Karpas-422 (cell line): ENCODE data around the gene FSTL3. TPM values are rescaled to one million over a fixed set of nuclear protein-coding genes. Genes with fewer than 3 reads are reported as not detected.
"Not testable (repeated sequence)": the region's sequence is repeated elsewhere in the genome, so short reads cannot be mapped to it uniquely, and the experiment has no call there.

Experiments used
- DNase-seq: peaks from one replicate; pipeline ENCODE4 v3.0.0-alpha.2; 2015
- H2AFZ ChIP-seq: fragments of 200-600 bp; sonication (generic); 2 replicates; pipeline ENCODE4 v1.6.1; 2014; ENCODE audit warnings: antibody characterized with exemption, low read length, mixed read lengths
- H3K27ac ChIP-seq: fragments of 200-600 bp; sonication (generic); 2 replicates; pipeline ENCODE4 v1.5.1; 2014; ENCODE audit warnings: mild to moderate bottlenecking, low read length, moderate library complexity
- H3K27me3 ChIP-seq: fragments of 200-600 bp; sonication (generic); 2 replicates; pipeline ENCODE4 v1.6.1; 2014; ENCODE audit warnings: low read length, mixed read lengths
- H3K36me3 ChIP-seq: fragments of 200-600 bp; sonication (generic); 2 replicates; pipeline ENCODE4 v1.6.1; 2014; ENCODE audit warnings: low read length, mixed read lengths; ENCODE audit not compliant: insufficient read depth
- H3K4me1 ChIP-seq: fragments of 200-600 bp; sonication (generic); 2 replicates; pipeline ENCODE4 v1.6.1; 2014; ENCODE audit warnings: mild to moderate bottlenecking, low read length, mixed read lengths
- H3K4me2 ChIP-seq: fragments of 200-600 bp; sonication (generic); 2 replicates; pipeline ENCODE4 v1.6.1; 2014; ENCODE audit warnings: low read length, low read depth, mild to moderate bottlenecking; ENCODE audit not compliant: poor library complexity, severe bottlenecking
- H3K4me3 ChIP-seq: fragments of 200-600 bp; sonication (generic); 2 replicates; pipeline ENCODE4 v1.5.1; 2014; ENCODE audit warnings: mild to moderate bottlenecking, antibody characterized with exemption, low read length, mixed read lengths
- H3K79me2 ChIP-seq: fragments of 200-600 bp; sonication (generic); 2 replicates; pipeline ENCODE4 v1.6.1; 2014; ENCODE audit warnings: mild to moderate bottlenecking, low read length, mixed read lengths
- H3K9ac ChIP-seq: fragments of 200-600 bp; sonication (generic); 2 replicates; pipeline ENCODE4 v1.6.0; 2014; ENCODE audit warnings: low read length
- H3K9me2 ChIP-seq: fragments of 200-600 bp; sonication (generic), shearing (Covaris generic); replicated peaks from 2 replicates; pipeline ENCODE4 v1.6.0; 2014; ENCODE audit warnings: mild to moderate bottlenecking, low read length, moderate library complexity; ENCODE audit not compliant: insufficient read depth
- H3K9me3 ChIP-seq: fragments of 300-700, 200-600 bp; sonication (generic); 2 replicates; pipeline ENCODE4 v1.6.1; 2014; ENCODE audit warnings: low read length, mixed read lengths
- H4K20me1 ChIP-seq: fragments of 200-600 bp; sonication (generic); 2 replicates; pipeline ENCODE4 v1.6.1; 2014; ENCODE audit warnings: mild to moderate bottlenecking, antibody characterized with exemption, low read length, low read depth; ENCODE audit not compliant: insufficient read depth
- total RNA-seq: library from RNA; depleted of rRNA; stranded (reverse); fragments of >200 nt; shearing (Covaris generic); gene quantifications from 2 replicates; pipeline ENCODE4 v1.2.3, GENCODE V29; 2014; ENCODE audit warnings: low replicate concordance

The FSTL3 gene
- total RNA-seq, 1 experiment from 2014 or later = 2.3 TPM

- no peaks in the 10 kb centered on the region for H3K4me1 ChIP-seq
- no peak overlapping the region for H3K4me2 ChIP-seq
- H3K9me3 ChIP-seq = no peaks in the 10 kb centered on the region
- no peak overlapping the region for H3K9ac ChIP-seq
- no peak overlapping the region for H2AFZ ChIP-seq
- no peak overlapping the region for H3K27ac ChIP-seq
- H3K79me2 ChIP-seq = no peaks in the 10 kb centered on the region
- H3K27me3 ChIP-seq = no peaks in the 10 kb centered on the region
- no peaks in the 10 kb centered on the region for H3K36me3 ChIP-seq
- H4K20me1 ChIP-seq = no peaks in the 10 kb centered on the region
- no peak for DNase-seq
- no peak overlapping the region for H3K4me3 ChIP-seq
- no peaks in the 10 kb centered on the region for H3K9me2 ChIP-seq
Observed at GRCh38 chr19:725461-726089, 49.4 kb downstream of the FSTL3 start.

GRCh38 chr19:726993-727956 lies 51.1 kb downstream of the FSTL3 start:
- Histone ChIP-seq H2AFZ (no peak overlapping the region), H3K9me3 (no peaks in the 10 kb centered on the region), H3K4me3 (no peak overlapping the region), H4K20me1 (no peaks in the 10 kb centered on the region), H3K9ac (no peak overlapping the region), H3K4me2 (no peak overlapping the region), H3K27me3 (no peaks in the 10 kb centered on the region), H3K27ac (no peak overlapping the region), H3K79me2 (no peaks in the 10 kb centered on the region), H3K4me1 (no peaks in the 10 kb centered on the region), H3K36me3 (no peaks in the 10 kb centered on the region), H3K9me2 (no peaks in the 10 kb centered on the region)
- DNase-seq = no peak

- Histone ChIP-seq H3K9ac (no peak overlapping the region), H3K79me2 (no peaks in the 10 kb centered on the region), H3K36me3 (no peaks in the 10 kb centered on the region), H3K4me3 (no peak overlapping the region), H3K9me3 (no peaks in the 10 kb centered on the region), H4K20me1 (no peaks in the 10 kb centered on the region), H3K4me1 (no peaks in the 10 kb centered on the region), H3K27me3 (no peaks in the 10 kb centered on the region), H3K9me2 (no peaks in the 10 kb centered on the region), H2AFZ (no peak overlapping the region), H3K4me2 (no peak overlapping the region), H3K27ac (no peak overlapping the region)
- no peak for DNase-seq
Observed at GRCh38 chr19:728011-728410, 51.8 kb downstream of the FSTL3 start.

GRCh38 chr19:729564-729963 lies 53.4 kb downstream of the FSTL3 start:
- not testable (repeated sequence) for H3K36me3 ChIP-seq, H2AFZ ChIP-seq, H3K4me1 ChIP-seq, H3K27me3 ChIP-seq, H3K9ac ChIP-seq, DNase-seq, H4K20me1 ChIP-seq, H3K27ac ChIP-seq, H3K4me2 ChIP-seq, H3K79me2 ChIP-seq, H3K9me2 ChIP-seq, H3K4me3 ChIP-seq, H3K9me3 ChIP-seq

GRCh38 chr19:729965-730668 lies 53.9 kb downstream of the FSTL3 start:
- no peaks in the 10 kb centered on the region for H3K4me1 ChIP-seq
- no peaks in the 10 kb centered on the region for H3K9me2 ChIP-seq
- no peaks in the 10 kb centered on the region for H3K79me2 ChIP-seq
- no peaks in the 10 kb centered on the region for H3K36me3 ChIP-seq
- no peak overlapping the region for H3K9ac ChIP-seq
- no peaks in the 10 kb centered on the region for H3K9me3 ChIP-seq
- no peak overlapping the region for H2AFZ ChIP-seq
- DNase-seq = no peak
- H3K27ac ChIP-seq = no peak overlapping the region
- no peak overlapping the region for H3K4me2 ChIP-seq
- no peak overlapping the region for H3K4me3 ChIP-seq
- no peaks in the 10 kb centered on the region for H3K27me3 ChIP-seq
- H4K20me1 ChIP-seq = no peaks in the 10 kb centered on the region

GRCh38 chr19:731000-731399 lies 54.8 kb downstream of the FSTL3 start:
- Histone ChIP-seq H3K4me1 (no peaks in the 10 kb centered on the region), H3K4me3 (no peak overlapping the region), H3K9ac (no peak overlapping the region), H3K79me2 (no peaks in the 10 kb centered on the region), H3K9me2 (no peaks in the 10 kb centered on the region), H3K27ac (no peak overlapping the region), H3K4me2 (no peak overlapping the region), H3K9me3 (no peaks in the 10 kb centered on the region), H2AFZ (no peak overlapping the region), H3K27me3 (no peaks in the 10 kb centered on the region), H4K20me1 (no peaks in the 10 kb centered on the region), H3K36me3 (no peaks in the 10 kb centered on the region)
- DNase-seq = no peak

- no peak overlapping the region for H3K4me3 ChIP-seq
Observed at GRCh38 chr19:732148-733069, 56.2 kb downstream of the FSTL3 start.

More at GRCh38 chr19:732148-733069, 56.2 kb downstream of the FSTL3 start:
- Histone ChIP-seq H4K20me1 (no peaks in the 10 kb centered on the region), H3K27ac (no peak overlapping the region), H3K9me2 (no peaks in the 10 kb centered on the region), H3K36me3 (no peaks in the 10 kb centered on the region), H2AFZ (no peak overlapping the region), H3K4me1 (no peaks in the 10 kb centered on the region), H3K9ac (no peak overlapping the region), H3K9me3 (no peaks in the 10 kb centered on the region), H3K27me3 (no peaks in the 10 kb centered on the region), H3K79me2 (no peaks in the 10 kb centered on the region), H3K4me2 (no peak overlapping the region)
- DNase-seq = no peak
